Measurements from ENCODE around the gene FOXP1.

FOXP1 gene

DNA sequence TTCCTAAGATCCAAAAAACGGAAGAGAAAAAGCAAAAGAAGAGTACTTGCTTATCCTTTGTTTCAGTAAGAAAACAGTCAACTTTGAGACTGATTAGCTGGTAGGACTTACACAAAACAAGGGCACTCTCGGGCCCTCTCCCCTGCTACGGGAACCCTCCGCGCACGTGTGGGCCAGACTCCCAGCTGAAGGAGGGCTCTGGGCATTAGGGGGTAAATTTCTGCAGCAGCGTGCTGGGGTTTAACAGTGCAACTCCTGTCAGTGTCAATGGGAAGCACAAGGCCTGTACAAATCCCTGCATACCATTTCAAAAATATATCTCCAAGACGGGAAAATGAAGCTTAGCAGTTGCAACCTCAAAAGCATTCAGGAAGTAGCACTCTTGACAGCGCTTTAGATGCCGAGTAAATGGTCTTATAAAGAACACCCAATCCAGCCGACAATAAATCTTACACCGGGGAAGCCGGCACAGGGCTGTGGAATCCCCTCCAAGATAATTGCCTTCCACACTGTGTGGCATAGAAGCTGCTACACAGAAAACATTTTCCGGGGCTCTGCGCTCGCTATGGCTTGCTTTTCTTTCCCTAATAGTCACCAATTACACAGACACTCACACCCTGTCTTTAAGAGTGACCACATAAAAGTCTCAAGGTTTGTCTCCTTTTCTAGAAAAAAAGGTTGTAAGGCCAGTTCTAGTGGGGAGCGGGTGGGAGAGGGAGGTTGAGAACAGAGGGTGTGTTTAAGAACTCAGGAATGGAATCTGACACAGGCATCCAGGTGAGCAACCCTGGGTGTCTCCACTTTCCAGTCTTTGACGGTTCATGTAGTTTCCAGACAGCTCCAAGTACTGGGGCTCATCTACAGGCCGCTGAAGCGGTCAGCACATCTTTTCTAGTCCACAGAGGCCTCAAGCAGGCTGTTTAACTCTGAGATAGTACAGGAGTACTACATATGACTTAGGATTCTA is 512.7 kb downstream of the FOXP1 start:
- H3K4me3 ChIP-seq (ENCODE audit: low read depth, low read length), result no peak overlapping the region
- H3K27me3 ChIP-seq (ENCODE audit: control insufficient read depth, insufficient read depth, low read length), result no peaks in the 10 kb centered on the region
- no peaks in the 10 kb centered on the region for H3K4me1 ChIP-seq
- H2AFZ ChIP-seq, result no peak overlapping the region
- H3K79me2 ChIP-seq, result no peaks in the 10 kb centered on the region
- TF ChIP-seq, protein P1, sequence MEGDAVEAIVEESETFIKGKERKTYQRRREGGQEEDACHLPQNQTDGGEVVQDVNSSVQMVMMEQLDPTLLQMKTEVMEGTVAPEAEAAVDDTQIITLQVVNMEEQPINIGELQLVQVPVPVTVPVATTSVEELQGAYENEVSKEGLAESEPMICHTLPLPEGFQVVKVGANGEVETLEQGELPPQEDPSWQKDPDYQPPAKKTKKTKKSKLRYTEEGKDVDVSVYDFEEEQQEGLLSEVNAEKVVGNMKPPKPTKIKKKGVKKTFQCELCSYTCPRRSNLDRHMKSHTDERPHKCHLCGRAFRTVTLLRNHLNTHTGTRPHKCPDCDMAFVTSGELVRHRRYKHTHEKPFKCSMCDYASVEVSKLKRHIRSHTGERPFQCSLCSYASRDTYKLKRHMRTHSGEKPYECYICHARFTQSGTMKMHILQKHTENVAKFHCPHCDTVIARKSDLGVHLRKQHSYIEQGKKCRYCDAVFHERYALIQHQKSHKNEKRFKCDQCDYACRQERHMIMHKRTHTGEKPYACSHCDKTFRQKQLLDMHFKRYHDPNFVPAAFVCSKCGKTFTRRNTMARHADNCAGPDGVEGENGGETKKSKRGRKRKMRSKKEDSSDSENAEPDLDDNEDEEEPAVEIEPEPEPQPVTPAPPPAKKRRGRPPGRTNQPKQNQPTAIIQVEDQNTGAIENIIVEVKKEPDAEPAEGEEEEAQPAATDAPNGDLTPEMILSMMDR (IDR thresholded peaks at IDR 0.05), result no peak
- no peaks in the 10 kb centered on the region for H3K36me3 ChIP-seq (ENCODE audit: control insufficient read depth, insufficient read depth, low read length)
- no peak overlapping the region for H3K4me2 ChIP-seq (ENCODE audit: low read length)
- H3K9me3 ChIP-seq (ENCODE audit: control insufficient read depth, low read length), result no peaks in the 10 kb centered on the region
- H3K27ac ChIP-seq, result no peak overlapping the region
- no peak overlapping the region for H3K9ac ChIP-seq

DNA sequence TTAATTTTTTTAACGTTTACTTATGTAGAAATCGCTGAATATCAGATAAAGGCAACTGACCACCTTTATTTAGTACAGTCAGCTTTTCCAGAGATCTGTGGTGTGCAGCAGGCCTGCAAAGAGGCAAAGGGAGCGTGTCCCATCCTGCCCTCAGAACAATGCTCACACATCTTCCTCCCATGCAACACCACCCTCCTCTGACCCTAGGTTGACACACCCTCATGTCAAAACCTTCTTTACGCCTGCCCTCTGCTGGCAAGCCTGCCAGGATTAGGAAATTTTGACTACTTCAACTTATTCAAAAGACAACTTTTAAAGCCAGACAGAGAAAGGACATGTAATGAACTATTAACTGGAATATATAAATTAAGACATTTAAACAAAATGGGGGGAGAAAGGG is 513.7 kb downstream of the FOXP1 start:
- H3K9ac ChIP-seq, result no peak overlapping the region
- H2AFZ ChIP-seq, result no peak overlapping the region
- H3K4me1 ChIP-seq, result no peaks in the 10 kb centered on the region
- no peak overlapping the region for H3K4me2 ChIP-seq (ENCODE audit: low read length)
- H3K9me3 ChIP-seq (ENCODE audit: control insufficient read depth, low read length), result no peaks in the 10 kb centered on the region
- TF ChIP-seq, protein P1 (IDR thresholded peaks at IDR 0.05), result peak; percentile 38
- H3K27ac ChIP-seq, result no peak overlapping the region
- H3K4me3 ChIP-seq (ENCODE audit: low read depth, low read length), result no peak overlapping the region
- H3K36me3 ChIP-seq (ENCODE audit: control insufficient read depth, insufficient read depth, low read length), result no peaks in the 10 kb centered on the region
- H3K27me3 ChIP-seq (ENCODE audit: control insufficient read depth, insufficient read depth, low read length), result no peaks in the 10 kb centered on the region
- H3K79me2 ChIP-seq, result no peaks in the 10 kb centered on the region

DNA sequence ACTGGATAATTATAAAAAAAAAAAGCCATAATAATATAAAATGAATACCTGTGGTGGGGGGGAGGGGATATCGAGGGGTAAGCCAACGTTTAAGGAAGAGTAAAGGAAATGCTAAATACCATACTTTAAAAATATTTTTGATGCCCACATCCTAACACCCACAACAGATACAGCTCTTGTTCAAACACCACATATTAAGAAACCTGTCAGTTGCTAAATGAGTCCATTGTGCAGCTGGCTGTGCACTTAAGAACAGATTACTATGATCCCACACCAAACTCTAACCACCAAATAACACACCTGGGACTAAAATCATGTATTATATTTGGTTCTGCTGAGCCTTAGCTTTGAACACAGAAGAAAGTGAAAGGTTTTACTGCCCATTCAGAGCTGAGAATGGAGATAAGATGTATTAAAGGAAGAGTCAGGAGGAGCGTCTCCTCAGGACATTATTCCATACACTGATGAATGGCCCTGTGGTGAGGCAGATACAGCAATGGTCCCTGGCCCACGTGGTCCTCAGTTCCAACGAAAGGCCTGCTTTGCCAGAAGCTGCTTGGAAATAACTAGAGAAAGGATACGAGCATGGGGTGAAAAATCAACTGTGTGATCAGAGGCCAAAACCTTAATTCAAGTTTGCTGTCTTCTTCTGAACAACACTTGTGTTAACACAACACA is 515.4 kb downstream of the FOXP1 start:
- H3K27ac ChIP-seq, result no peak overlapping the region
- TF ChIP-seq, protein P1 (IDR thresholded peaks at IDR 0.05), result no peak

DNA sequence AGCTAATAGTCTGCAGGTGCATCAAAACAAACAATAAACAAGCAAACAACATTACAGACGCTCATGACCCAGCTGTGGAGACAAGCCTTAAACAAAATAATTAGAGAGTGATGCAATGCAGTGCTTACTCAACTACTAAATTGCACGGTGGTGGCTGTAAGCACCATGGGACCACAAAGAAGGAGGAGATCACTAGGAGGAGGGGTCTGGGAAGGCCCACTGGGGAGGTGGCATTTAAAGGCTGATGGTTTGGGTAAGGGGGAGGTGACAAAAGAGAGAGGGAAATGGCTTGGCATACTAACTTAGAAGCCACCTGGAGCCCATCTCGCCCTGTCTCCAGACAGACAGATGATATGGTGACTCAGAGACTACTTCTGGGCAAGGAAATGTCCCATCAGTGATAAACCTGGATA is 516.7 kb downstream of the FOXP1 start:
- Histone ChIP-seq H3K9ac (no peak overlapping the region), H3K4me3 (ENCODE audit: low read depth, low read length) (no peak overlapping the region), H3K4me1 (no peaks in the 10 kb centered on the region), H3K27ac (no peak overlapping the region), H3K9me3 (ENCODE audit: control insufficient read depth, low read length) (no peaks in the 10 kb centered on the region), H3K79me2 (no peaks in the 10 kb centered on the region), H2AFZ (no peak overlapping the region), H3K36me3 (ENCODE audit: control insufficient read depth, insufficient read depth, low read length) (no peaks in the 10 kb centered on the region), H3K4me2 (ENCODE audit: low read length) (no peak overlapping the region), H3K27me3 (ENCODE audit: control insufficient read depth, insufficient read depth, low read length) (no peaks in the 10 kb centered on the region)
- TF ChIP-seq, protein P1 (IDR thresholded peaks at IDR 0.05), result no peak

More for the DNA sequence above, 515.4 kb downstream of the FOXP1 start:
- Histone ChIP-seq H3K9me3 (ENCODE audit: control insufficient read depth, low read length) (no peaks in the 10 kb centered on the region), H2AFZ (no peak overlapping the region), H3K4me3 (ENCODE audit: low read depth, low read length) (no peak overlapping the region), H3K36me3 (ENCODE audit: control insufficient read depth, insufficient read depth, low read length) (no peaks in the 10 kb centered on the region), H3K4me2 (ENCODE audit: low read length) (no peak overlapping the region), H3K9ac (no peak overlapping the region), H3K27me3 (ENCODE audit: control insufficient read depth, insufficient read depth, low read length) (no peaks in the 10 kb centered on the region), H3K4me1 (no peaks in the 10 kb centered on the region), H3K79me2 (no peaks in the 10 kb centered on the region)

Data from parathyroid adenoma (tissue), 2 donors.